ENCODE measurements around the gene ALK.

DNA sequence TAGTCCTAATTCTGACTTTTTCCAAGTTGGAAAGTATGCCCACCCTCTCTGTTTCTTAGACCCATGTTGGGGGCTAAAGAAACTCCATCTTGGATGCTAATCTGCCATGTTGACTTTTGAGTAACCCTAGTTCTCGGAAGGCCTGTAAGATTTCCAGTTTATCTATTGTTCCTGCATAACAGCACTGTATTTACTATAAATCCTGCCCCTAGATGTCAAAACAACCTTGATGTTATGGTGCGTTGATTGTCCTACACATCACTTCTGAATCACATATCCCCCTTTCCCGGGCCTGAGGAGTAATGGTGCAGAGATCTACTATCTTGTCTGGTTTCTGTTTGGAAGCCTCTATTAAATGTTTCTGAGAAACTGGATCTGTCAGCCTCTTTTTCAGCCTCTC is 116.7 kb downstream of the ALK start:
- TF ChIP-seq, protein P1, sequence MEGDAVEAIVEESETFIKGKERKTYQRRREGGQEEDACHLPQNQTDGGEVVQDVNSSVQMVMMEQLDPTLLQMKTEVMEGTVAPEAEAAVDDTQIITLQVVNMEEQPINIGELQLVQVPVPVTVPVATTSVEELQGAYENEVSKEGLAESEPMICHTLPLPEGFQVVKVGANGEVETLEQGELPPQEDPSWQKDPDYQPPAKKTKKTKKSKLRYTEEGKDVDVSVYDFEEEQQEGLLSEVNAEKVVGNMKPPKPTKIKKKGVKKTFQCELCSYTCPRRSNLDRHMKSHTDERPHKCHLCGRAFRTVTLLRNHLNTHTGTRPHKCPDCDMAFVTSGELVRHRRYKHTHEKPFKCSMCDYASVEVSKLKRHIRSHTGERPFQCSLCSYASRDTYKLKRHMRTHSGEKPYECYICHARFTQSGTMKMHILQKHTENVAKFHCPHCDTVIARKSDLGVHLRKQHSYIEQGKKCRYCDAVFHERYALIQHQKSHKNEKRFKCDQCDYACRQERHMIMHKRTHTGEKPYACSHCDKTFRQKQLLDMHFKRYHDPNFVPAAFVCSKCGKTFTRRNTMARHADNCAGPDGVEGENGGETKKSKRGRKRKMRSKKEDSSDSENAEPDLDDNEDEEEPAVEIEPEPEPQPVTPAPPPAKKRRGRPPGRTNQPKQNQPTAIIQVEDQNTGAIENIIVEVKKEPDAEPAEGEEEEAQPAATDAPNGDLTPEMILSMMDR (IDR thresholded peaks at IDR 0.05), result no peak
- TF ChIP-seq POLR2AphosphoS5 (IDR thresholded peaks at IDR 0.05) (no peak), POLR2A (IDR thresholded peaks at IDR 0.05) (no peak), EP300 (IDR thresholded peaks at IDR 0.05) (no peak)
